ENCODE measurements around the gene EPB41L2.
"Not testable (repeated sequence)": the region's sequence is repeated elsewhere in the genome, so short reads cannot be mapped to it uniquely, and the experiment has no call there.

EPB41L2 gene

GRCh38 chr6:131033631-131034030 lies 29.4 kb downstream of the EPB41L2 start:
- no peak for DNase-seq

- DNase-seq: no peak
Measured at GRCh38 chr6:131029626-131030297, 33.3 kb downstream of the EPB41L2 start.

GRCh38 chr6:131027326-131027725 lies 35.7 kb downstream of the EPB41L2 start:
- DNase-seq: no peak

GRCh38 chr6:131026243-131026642 lies 36.8 kb downstream of the EPB41L2 start:
- no peak for DNase-seq

- DNase-seq: no peak
Measured at GRCh38 chr6:131024565-131024964, 38.5 kb downstream of the EPB41L2 start.

GRCh38 chr6:131023834-131024504 lies 39.1 kb downstream of the EPB41L2 start:
- no peak for DNase-seq

- no peak for DNase-seq
Measured at GRCh38 chr6:131022691-131023090, 40.4 kb downstream of the EPB41L2 start.

- no peak for DNase-seq
Measured at GRCh38 chr6:131017962-131018361, 45.1 kb downstream of the EPB41L2 start.

- DNase-seq: no peak
Measured at GRCh38 chr6:131015630-131016263, 47.3 kb downstream of the EPB41L2 start.

- no peak for DNase-seq
Measured at GRCh38 chr6:131015025-131015591, 47.9 kb downstream of the EPB41L2 start.

GRCh38 chr6:131014080-131014776 lies 48.8 kb downstream of the EPB41L2 start:
- no peak for DNase-seq

- DNase-seq: no peak
Measured at GRCh38 chr6:131013495-131013894, 49.5 kb downstream of the EPB41L2 start.

GRCh38 chr6:131009790-131010189 lies 53.3 kb downstream of the EPB41L2 start:
- DNase-seq: no peak

- DNase-seq: not testable (repeated sequence)
Measured at GRCh38 chr6:131008965-131009364, 54.1 kb downstream of the EPB41L2 start.

GRCh38 chr6:131007964-131008363 lies 55.1 kb downstream of the EPB41L2 start:
- not testable (repeated sequence) for DNase-seq

- DNase-seq: no peak
Measured at GRCh38 chr6:131007286-131007685, 55.8 kb downstream of the EPB41L2 start.

GRCh38 chr6:131005439-131006016 lies 57.5 kb downstream of the EPB41L2 start:
- DNase-seq: no peak

GRCh38 chr6:131004936-131005335 lies 58.1 kb downstream of the EPB41L2 start:
- DNase-seq: no peak

- no peak for DNase-seq
Measured at GRCh38 chr6:131004387-131004755, 58.7 kb downstream of the EPB41L2 start.

GRCh38 chr6:131003488-131004386 lies 59.3 kb downstream of the EPB41L2 start:
- DNase-seq: no peak

- no peak for DNase-seq
Measured at GRCh38 chr6:131002661-131002980, 60.4 kb downstream of the EPB41L2 start.

Data from DMS79 treated with DMSO at 0.1 percent for 48 hours (cell line).